ENCODE measurements around the gene LRRC19. TPM values are rescaled to one million over a fixed set of nuclear protein-coding genes. Genes with fewer than 3 reads are reported as not detected.

The LRRC19 gene, protein sequence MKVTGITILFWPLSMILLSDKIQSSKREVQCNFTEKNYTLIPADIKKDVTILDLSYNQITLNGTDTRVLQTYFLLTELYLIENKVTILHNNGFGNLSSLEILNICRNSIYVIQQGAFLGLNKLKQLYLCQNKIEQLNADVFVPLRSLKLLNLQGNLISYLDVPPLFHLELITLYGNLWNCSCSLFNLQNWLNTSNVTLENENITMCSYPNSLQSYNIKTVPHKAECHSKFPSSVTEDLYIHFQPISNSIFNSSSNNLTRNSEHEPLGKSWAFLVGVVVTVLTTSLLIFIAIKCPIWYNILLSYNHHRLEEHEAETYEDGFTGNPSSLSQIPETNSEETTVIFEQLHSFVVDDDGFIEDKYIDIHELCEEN
- total RNA-seq = not detected

DNA sequence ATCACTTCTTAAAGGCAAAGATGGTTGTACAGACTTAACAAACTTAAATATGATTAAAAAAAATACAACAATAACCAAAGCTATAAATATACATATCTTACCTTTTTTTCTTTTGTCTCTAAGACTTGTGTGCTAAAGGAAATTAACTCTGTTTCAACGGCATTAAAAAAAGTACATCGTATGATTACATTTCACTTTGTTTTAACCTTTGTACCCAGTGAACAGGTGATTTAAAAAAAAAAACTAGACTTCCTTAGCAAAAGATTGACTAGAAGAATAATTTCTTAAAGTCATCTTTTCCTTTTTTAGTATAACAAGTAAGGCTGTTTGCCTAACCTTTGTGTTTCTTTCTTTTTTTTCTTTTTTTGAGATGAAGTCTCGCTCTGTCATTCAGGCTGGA, at the start of gene LRRC19:
LRRC19 (minus strand) TSS at position 182 of the 400 bp plus-strand sequence. CDS start 5,978 bp downstream, outside the sequence.
- no peak within 1 kb of the TSS for H3K4me3 ChIP-seq
- DNase-seq (ENCODE audit: low spot score in 2 of 2) = no peak
- H3K36me3 ChIP-seq = peaks cover 12% of the 10 kb centered on the region
- H3K4me1 ChIP-seq = no peaks in the 10 kb centered on the region
- 93% methylated on average over 3 of the region's 3 CpGs for WGBS
- no peaks in the 10 kb centered on the region for H3K27me3 ChIP-seq
- no peaks in the 10 kb centered on the region for H3K9me3 ChIP-seq
- H3K27ac ChIP-seq = no peak within 1 kb of the TSS
- TF ChIP-seq POLR2A (IDR thresholded peaks at IDR 0.05) (no peak), POLR2AphosphoS5 (IDR thresholded peaks at IDR 0.05) (no peak), CTCF (IDR thresholded peaks at IDR 0.05) (no peak), EP300 (IDR thresholded peaks at IDR 0.05) (no peak)

- TF ChIP-seq EP300 (IDR thresholded peaks at IDR 0.05) (no peak), POLR2A (IDR thresholded peaks at IDR 0.05) (no peak), CTCF (IDR thresholded peaks at IDR 0.05) (no peak)
- peaks cover 3% of the 10 kb centered on the region for H3K4me1 ChIP-seq
- H3K27ac ChIP-seq = no peak overlapping the region
- no peaks in the 10 kb centered on the region for H3K9me3 ChIP-seq
- no peak for DNase-seq (ENCODE audit: low spot score in 2 of 2)
- H3K36me3 ChIP-seq = peaks cover 11% of the 10 kb centered on the region
- no peaks in the 10 kb centered on the region for H3K27me3 ChIP-seq
- H3K4me3 ChIP-seq = no peak overlapping the region
Observed at GRCh38 chr9:27054841-27055240, 49.4 kb upstream of the LRRC19 start.

GRCh38 chr9:27054125-27054524, 48.7 kb upstream of the LRRC19 start:
- no peak for DNase-seq (ENCODE audit: low spot score in 2 of 2)
- TF ChIP-seq POLR2AphosphoS5 (IDR thresholded peaks at IDR 0.05) (no peak), EP300 (IDR thresholded peaks at IDR 0.05) (no peak), POLR2A (IDR thresholded peaks at IDR 0.05) (no peak), CTCF (IDR thresholded peaks at IDR 0.05) (no peak)
- 80% methylated on average over 1 of the region's 1 CpG for WGBS
- H3K27ac ChIP-seq = no peak overlapping the region
- H3K4me3 ChIP-seq = no peak overlapping the region
- no peaks in the 10 kb centered on the region for H3K27me3 ChIP-seq
- peaks cover 11% of the 10 kb centered on the region for H3K36me3 ChIP-seq
- H3K4me1 ChIP-seq = peaks cover 3% of the 10 kb centered on the region
- no peaks in the 10 kb centered on the region for H3K9me3 ChIP-seq

DNA sequence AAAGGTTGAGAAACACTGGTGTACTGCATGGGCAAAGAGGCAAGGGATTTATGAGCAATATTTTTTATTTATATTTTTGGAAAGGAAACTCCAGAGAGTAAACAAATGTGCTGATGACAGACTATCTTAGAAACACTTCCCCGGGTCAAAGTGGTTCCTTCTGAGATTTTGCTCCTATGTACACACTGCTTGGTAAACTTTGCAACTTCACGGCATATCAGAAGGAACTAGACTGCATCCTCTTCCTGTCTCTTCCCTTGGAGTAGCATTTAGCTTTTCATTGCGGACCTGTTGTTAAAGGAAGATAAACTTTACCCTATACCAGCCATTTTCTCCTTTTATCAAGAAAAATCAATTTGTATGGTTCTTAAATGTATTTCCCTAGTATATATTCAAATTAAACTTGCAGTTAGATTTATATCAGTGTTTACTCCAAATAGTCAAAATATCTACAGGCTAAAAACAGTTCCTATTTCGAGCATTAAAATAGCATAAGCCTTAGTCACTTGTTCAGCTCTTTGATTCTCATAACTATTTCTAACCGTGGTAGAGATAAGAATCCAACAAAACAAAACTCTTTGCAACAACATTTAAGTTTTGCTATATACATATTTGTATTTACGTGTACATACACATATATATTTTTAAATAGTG, 48.0 kb upstream of the LRRC19 start:
- H3K27ac ChIP-seq = no peak overlapping the region
- TF ChIP-seq CTCF (IDR thresholded peaks at IDR 0.05) = no peak
- no peak for TF ChIP-seq EP300 (IDR thresholded peaks at IDR 0.05)
- H3K4me3 ChIP-seq = no peak overlapping the region
- DNase-seq (ENCODE audit: low spot score in 2 of 2) = no peak
- H3K36me3 ChIP-seq = peaks cover 17% of the 10 kb centered on the region
- 37% methylated on average over 6 of the region's 6 CpGs for WGBS
- H3K9me3 ChIP-seq = no peaks in the 10 kb centered on the region
- H3K4me1 ChIP-seq = peaks cover 3% of the 10 kb centered on the region
- H3K27me3 ChIP-seq = no peaks in the 10 kb centered on the region

GRCh38 chr9:27047136-27047535, 41.7 kb upstream of the LRRC19 start:
- Histone ChIP-seq H3K4me1 (no peaks in the 10 kb centered on the region), H3K27ac (no peak overlapping the region), H3K27me3 (no peaks in the 10 kb centered on the region), H3K9me3 (no peaks in the 10 kb centered on the region), H3K36me3 (peaks cover 15% of the 10 kb centered on the region), H3K4me3 (no peak overlapping the region)
- TF ChIP-seq POLR2AphosphoS5 (IDR thresholded peaks at IDR 0.05) (no peak), CTCF (IDR thresholded peaks at IDR 0.05) (no peak), POLR2A (IDR thresholded peaks at IDR 0.05) (no peak), EP300 (IDR thresholded peaks at IDR 0.05) (no peak)
- WGBS = 77% methylated on average over 4 of the region's 4 CpGs
- DNase-seq (ENCODE audit: low spot score in 2 of 2) = no peak

Measured in suprapubic skin (tissue), 4 donors.